GM18508 (cell line): Measurements from ENCODE around the gene KNSTRN.

ENCODE experiments used
- ATAC-seq: cut with Tn5 transposase; IDR thresholded peaks from one replicate; pipeline ENCODE4 v1.9.1; 2021; ENCODE audit warnings: moderate number of reproducible peaks; ENCODE audit not compliant: insufficient read depth, unreplicated experiment

KNSTRN gene

GRCh38 chr15:40365016-40365415 lies 17.5 kb upstream of the KNSTRN start:
- no peak for ATAC-seq

- no peak for ATAC-seq
Measured at GRCh38 chr15:40365624-40366456, 16.7 kb upstream of the KNSTRN start.

GRCh38 chr15:40366457-40367370 lies 15.8 kb upstream of the KNSTRN start:
- no peak for ATAC-seq

GRCh38 chr15:40367371-40367685 lies 15.2 kb upstream of the KNSTRN start:
- ATAC-seq: no peak

- ATAC-seq: no peak
Measured at GRCh38 chr15:40367686-40368611, 14.6 kb upstream of the KNSTRN start.

GRCh38 chr15:40368719-40369473 lies 13.6 kb upstream of the KNSTRN start:
- no peak for ATAC-seq

GRCh38 chr15:40369474-40369869 lies 13.0 kb upstream of the KNSTRN start:
- no peak for ATAC-seq

GRCh38 chr15:40369971-40370370 lies 12.6 kb upstream of the KNSTRN start:
- no peak for ATAC-seq

GRCh38 chr15:40372981-40373380 lies 9.5 kb upstream of the KNSTRN start:
- no peak for ATAC-seq

GRCh38 chr15:40377606-40378005 lies 4.9 kb upstream of the KNSTRN start:
- no peak for ATAC-seq

GRCh38 chr15:40379374-40379773 lies 3.1 kb upstream of the KNSTRN start:
- no peak for ATAC-seq

- no peak for ATAC-seq
Measured at GRCh38 chr15:40379853-40380252, 2.7 kb upstream of the KNSTRN start.

GRCh38 chr15:40380636-40381035 lies 1.9 kb upstream of the KNSTRN start:
- ATAC-seq: no peak

GRCh38 chr15:40381818-40382529 lies 547 bp upstream of the KNSTRN start:
- no peak for ATAC-seq

- ATAC-seq: no peak
Measured at GRCh38 chr15:40386480-40386879, 4.0 kb downstream of the KNSTRN start.

- no peak for ATAC-seq
Measured at GRCh38 chr15:40388941-40389823, 6.7 kb downstream of the KNSTRN start.

- no peak for ATAC-seq
Measured at GRCh38 chr15:40389824-40390595, 7.5 kb downstream of the KNSTRN start.
